Astrocyte of the spinal cord (primary cell): ENCODE measurements around the gene DNM2.

ENCODE experiments used
- DNase-seq: peaks from one replicate; pipeline ENCODE4 v3.0.0; 2011; ENCODE audit warnings: low read depth, low spot score
- H3K4me3 ChIP-seq: 2 replicates; pipeline ENCODE4 v1.5.1; 2011; ENCODE audit warnings: low read depth, mild to moderate bottlenecking, low read length, moderate library complexity
- in situ Hi-C: cut with HindIII; loops from 2 replicates; pipeline ENCODE4 v1.10.0; 2017; ENCODE audit warnings: low sequenced_read_pairs
- TF ChIP-seq, protein P1 (sequence below): IDR thresholded peaks from 2 replicates; pipeline ENCODE4 v1.5.1; 2012; ENCODE audit warnings: low read depth, mild to moderate bottlenecking, low read length, inconsistent platforms

DNM2 gene

DNA sequence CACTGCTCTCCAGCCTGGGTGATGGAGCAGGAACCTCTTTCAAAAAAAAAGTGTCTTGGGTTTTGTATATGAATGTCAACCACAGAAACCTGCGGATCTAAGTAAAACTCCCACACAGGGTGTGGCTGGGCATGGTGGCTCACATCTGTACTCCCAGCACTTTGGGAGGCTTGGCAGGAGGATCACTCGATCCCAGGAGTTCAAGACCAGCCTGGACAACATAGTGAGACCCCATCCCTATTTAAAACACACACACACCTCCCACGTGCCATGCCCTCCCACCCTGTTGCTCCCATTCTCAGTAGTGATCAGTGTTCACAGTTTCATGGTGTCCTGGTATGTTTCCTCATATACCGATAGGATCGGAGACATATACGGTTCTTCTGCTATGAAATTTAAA, 109.0 kb downstream of the DNM2 start:
- TF ChIP-seq, protein P1, sequence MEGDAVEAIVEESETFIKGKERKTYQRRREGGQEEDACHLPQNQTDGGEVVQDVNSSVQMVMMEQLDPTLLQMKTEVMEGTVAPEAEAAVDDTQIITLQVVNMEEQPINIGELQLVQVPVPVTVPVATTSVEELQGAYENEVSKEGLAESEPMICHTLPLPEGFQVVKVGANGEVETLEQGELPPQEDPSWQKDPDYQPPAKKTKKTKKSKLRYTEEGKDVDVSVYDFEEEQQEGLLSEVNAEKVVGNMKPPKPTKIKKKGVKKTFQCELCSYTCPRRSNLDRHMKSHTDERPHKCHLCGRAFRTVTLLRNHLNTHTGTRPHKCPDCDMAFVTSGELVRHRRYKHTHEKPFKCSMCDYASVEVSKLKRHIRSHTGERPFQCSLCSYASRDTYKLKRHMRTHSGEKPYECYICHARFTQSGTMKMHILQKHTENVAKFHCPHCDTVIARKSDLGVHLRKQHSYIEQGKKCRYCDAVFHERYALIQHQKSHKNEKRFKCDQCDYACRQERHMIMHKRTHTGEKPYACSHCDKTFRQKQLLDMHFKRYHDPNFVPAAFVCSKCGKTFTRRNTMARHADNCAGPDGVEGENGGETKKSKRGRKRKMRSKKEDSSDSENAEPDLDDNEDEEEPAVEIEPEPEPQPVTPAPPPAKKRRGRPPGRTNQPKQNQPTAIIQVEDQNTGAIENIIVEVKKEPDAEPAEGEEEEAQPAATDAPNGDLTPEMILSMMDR, result no peak
- H3K4me3 ChIP-seq, result no peak overlapping the region
- in situ Hi-C loops, result no loop called here

DNA sequence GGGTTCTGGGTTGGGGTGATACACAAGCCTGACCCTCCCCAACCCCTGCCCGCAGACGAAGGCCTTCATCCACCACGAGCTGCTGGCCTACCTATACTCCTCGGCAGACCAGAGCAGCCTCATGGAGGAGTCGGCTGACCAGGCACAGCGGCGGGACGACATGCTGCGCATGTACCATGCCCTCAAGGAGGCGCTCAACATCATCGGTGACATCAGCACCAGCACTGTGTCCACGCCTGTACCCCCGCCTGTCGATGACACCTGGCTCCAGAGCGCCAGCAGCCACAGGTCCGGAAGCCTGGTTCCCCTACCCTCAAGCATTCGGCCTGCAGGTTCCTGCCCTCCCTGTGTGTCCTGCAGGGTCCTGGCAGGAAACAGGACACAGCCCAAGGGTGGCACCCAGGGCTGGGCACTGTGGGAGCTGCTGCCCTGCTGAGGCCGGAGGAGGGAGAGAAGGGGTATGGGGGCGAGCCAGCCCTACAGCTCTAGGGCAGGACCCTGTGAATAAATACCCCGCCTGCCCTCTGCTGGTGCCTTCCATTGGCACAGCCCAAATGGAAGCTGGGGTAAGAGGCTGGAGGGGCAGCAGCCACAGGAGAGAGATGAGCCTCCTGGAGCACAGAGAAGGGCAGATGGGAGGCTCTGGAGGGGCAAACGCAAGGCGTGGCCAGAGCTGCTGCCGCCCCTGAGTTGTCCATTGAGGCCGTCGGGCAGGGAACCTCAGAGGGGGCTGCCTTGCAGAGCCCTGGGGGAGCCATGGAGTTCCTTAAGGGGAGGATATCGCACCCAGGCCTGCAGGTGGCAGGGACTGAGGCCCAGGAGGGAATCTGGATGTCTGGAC, 111.3 kb downstream of the DNM2 start:
- H3K4me3 ChIP-seq, result no peak overlapping the region
- in situ Hi-C loops, result no loop called here
- DNase-seq, result no peak

More for the DNA sequence above, 109.0 kb downstream of the DNM2 start:
- DNase-seq, result no peak

DNA sequence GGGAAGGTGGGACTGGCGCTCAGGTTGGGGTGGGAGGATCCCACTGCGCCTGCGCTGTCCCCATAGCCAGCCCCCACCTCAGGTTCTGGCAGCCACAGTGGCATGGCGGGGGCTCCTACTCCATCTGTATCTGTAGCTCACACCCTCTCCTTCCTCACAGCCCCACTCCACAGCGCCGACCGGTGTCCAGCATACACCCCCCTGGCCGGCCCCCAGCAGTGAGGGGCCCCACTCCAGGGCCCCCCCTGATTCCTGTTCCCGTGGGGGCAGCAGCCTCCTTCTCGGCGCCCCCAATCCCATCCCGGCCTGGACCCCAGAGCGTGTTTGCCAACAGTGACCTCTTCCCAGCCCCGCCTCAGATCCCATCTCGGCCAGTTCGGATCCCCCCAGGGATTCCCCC, 112.1 kb downstream of the DNM2 start:
- TF ChIP-seq, protein P1, result no peak
- H3K4me3 ChIP-seq, result no peak overlapping the region
- in situ Hi-C loops, result no loop called here
- DNase-seq, result no peak

More for the DNA sequence above, 111.3 kb downstream of the DNM2 start:
- TF ChIP-seq, protein P1, result peak; percentile 12

DNA sequence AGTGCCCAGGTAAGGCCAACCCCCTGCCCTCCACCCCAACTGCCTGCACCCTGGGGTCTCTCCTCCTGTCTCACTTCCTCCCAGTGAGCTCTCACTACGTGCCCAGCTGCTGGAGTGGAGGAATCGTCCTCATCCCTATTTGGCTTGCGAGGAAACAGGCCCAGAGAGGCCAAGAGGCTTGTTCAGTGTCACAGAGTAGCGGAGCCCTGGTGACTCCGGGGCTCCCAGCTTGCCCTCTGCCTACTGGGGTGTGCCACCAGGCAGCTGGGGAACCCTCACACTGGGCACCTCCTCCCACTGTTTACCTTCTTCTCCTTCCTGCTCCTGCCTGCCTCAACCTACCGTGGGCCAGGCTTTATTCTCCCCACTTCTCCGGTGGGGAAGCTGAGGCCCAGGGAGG, 112.5 kb downstream of the DNM2 start:
- in situ Hi-C loops, result no loop called here
- no peak for DNase-seq
- no peak overlapping the region for H3K4me3 ChIP-seq
- TF ChIP-seq, protein P1, result no peak

GRCh38 chr19:10830931-10831779, 113.3 kb downstream of the DNM2 start:
- DNase-seq, result no peak

More at GRCh38 chr19:10830931-10831779, 113.3 kb downstream of the DNM2 start:
- in situ Hi-C loops, result no loop called here
- TF ChIP-seq, protein P1, result no peak
- no peak overlapping the region for H3K4me3 ChIP-seq
